Adrenal gland (tissue), 12 donors: ENCODE data around the gene ATF2. TPM values are rescaled to one million over a fixed set of nuclear protein-coding genes. Genes with fewer than 3 reads are reported as not detected.

Experiments
- DNase-seq, 7 donors: peaks; one replicate each; pipeline ENCODE4 v3.0.0-alpha.2; 2019 to 2020
- H3K27ac ChIP-seq, 5 donors: fragments of 200-600 bp; sonication (generic) in 4 of 5; 1 replicate in 3 of 5; 2 replicates in 2 of 5; pipeline versions ENCODE4 v1.5.1 to v1.8.0; 2016 to 2020; ENCODE audit warnings: mild to moderate bottlenecking in 1 of 5
- H3K27me3 ChIP-seq: fragments of 200-600 bp; 2 replicates; pipeline ENCODE4 v1.8.0; 2021
- H3K36me3 ChIP-seq, 2 donors: fragments of 200-600 bp; replicated peaks in 1 of 2; 1 replicate in 1 of 2; 2 replicates in 1 of 2; pipeline versions ENCODE4 v1.5.1 to v1.8.0; 2018 to 2022
- H3K4me1 ChIP-seq, 2 donors: fragments of 200-600 bp; replicated peaks in 1 of 2; 1 replicate in 1 of 2; 2 replicates in 1 of 2; pipeline versions ENCODE4 v1.5.1 to v1.8.0; 2018 to 2021
- H3K4me3 ChIP-seq, 4 donors: fragments of 200-600 bp; sonication (generic) in 3 of 4; one replicate each; pipeline ENCODE4 v1.5.1; 2016 to 2018
- H3K9me3 ChIP-seq, 3 donors: fragments of 200-600 bp; sonication (generic) in 1 of 3; replicated peaks in 1 of 3; 1 replicate in 2 of 3; 2 replicates in 1 of 3; pipeline versions ENCODE4 v1.5.1 to v1.8.0; 2016 to 2021
- POLR2A ChIP-seq, 2 donors: fragments of 450-650 bp; IDR thresholded peaks; one replicate each; pipeline ENCODE4 v1.6.1; 2017; ENCODE audit warnings: antibody characterized with exemption in 2 of 2, mild to moderate bottlenecking in 2 of 2, moderate library complexity in 1 of 2
- WGBS, 4 donors: extraction: QIAGEN DNeasy Blood & Tissue Kit in 2 of 4; methylation state at CpG; one replicate each; pipeline versions ENCODE4 v1.1.5 to v1.1.7; 2013 to 2017; 5-methylcytosine and 5-hydroxymethylcytosine counted together
- intact Hi-C, 2 donors: fragments of 100-400 bp; cut with DNase I; formaldehyde crosslinking; loops; one replicate each; pipeline versions ENCODE4 v1.14.1 to v1.15.0; 2022 to 2023
- polyA plus RNA-seq, 3 donors: library from polyadenylated mRNA; stranded (reverse); fragments of 200-250 nt in 2 of 3; fragments of 350-450 nt in 1 of 3; fragmentation: Illumina TruSeq in 1 of 3; extraction: RNeasy Lipid Tissue Mini Kit (QIAGEN cat#74804) in 1 of 3; gene quantifications; one replicate each; pipeline ENCODE4 v1.2.3, GENCODE V29; 2013 to 2014
- total RNA-seq, 9 donors: library from RNA; depleted of rRNA in 4 of 9; stranded (reverse); fragments of >200 nt in 4 of 9; fragments of 120-200 nt in 1 of 9; fragmentation: NEBNext Ultra II Directional in 1 of 9; extraction: Animal tissue kit (Norgen Biotek cat#: 25700) in 1 of 9; gene quantifications; one replicate each; pipeline versions ENCODE4 v1.1.0 to v1.2.4, GENCODE V29; 2013 to 2023
- TF ChIP-seq, protein P1 (sequence below), 6 experiments: fragments of 450-650 bp in 4 of 6; fragments of 200-600 bp in 2 of 6; sonication (generic) in 1 of 6; IDR thresholded peaks; 1 replicate in 5 of 6; 2 replicates in 1 of 6; pipeline versions ENCODE4 v1.5.1 to v1.8.0; 2016 to 2021; ENCODE audit warnings: antibody characterized with exemption in 6 of 6, mild to moderate bottlenecking in 2 of 6, moderate library complexity in 1 of 6
- donor health status: healthy with polysubstance abuse.
- donor health status: Bipolar disorder and iron deficiency.
- donor health status: DM: yes; HTN: yes; CAD: no.
- donor health status: DM: no; HTN: no; CAD: no.
- donor health status: DM: no; HTN: no; CAD: no.
- donor health status: DM: yes; HTN: yes; CAD: no.

The ATF2 gene
- total and polyA plus RNA-seq, 12 donors = 16.5 to 60.1 (median 51.4) TPM

DNA sequence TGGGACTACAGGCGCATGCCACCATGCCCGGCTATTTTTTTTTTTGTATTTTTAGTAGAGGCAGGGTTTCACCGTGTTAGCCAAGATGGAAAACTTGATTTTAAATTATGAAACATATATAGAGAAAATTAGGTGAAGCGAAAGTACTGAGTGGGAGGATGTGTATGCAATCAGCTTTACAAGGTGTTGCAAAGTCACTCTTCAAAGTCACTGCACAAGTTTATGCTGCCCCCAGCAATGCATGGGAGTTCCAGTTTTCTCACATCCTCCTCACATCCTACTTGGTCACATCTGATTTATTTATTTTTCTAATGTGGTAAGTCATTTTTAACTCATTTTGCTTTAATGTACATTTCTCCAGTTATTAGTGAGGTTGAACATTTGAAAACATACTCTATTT, 113.7 kb downstream of the ATF2 start:
- Histone ChIP-seq H3K9me3 (no peaks in the 10 kb centered on the region), H3K36me3 (no peaks in the 10 kb centered on the region), H3K27ac (no peak overlapping the region), H3K4me3 (no peak overlapping the region), H3K4me1 (no peaks in the 10 kb centered on the region), H3K27me3 (no peaks in the 10 kb centered on the region)
- DNase-seq = no peak
- TF ChIP-seq POLR2A (IDR thresholded peaks at IDR 0.05) = no peak
- TF ChIP-seq, protein P1, sequence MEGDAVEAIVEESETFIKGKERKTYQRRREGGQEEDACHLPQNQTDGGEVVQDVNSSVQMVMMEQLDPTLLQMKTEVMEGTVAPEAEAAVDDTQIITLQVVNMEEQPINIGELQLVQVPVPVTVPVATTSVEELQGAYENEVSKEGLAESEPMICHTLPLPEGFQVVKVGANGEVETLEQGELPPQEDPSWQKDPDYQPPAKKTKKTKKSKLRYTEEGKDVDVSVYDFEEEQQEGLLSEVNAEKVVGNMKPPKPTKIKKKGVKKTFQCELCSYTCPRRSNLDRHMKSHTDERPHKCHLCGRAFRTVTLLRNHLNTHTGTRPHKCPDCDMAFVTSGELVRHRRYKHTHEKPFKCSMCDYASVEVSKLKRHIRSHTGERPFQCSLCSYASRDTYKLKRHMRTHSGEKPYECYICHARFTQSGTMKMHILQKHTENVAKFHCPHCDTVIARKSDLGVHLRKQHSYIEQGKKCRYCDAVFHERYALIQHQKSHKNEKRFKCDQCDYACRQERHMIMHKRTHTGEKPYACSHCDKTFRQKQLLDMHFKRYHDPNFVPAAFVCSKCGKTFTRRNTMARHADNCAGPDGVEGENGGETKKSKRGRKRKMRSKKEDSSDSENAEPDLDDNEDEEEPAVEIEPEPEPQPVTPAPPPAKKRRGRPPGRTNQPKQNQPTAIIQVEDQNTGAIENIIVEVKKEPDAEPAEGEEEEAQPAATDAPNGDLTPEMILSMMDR (IDR thresholded peaks at IDR 0.05) = no peak
- WGBS, 4 donors = 89 to 94% (median 92%) methylated on average over 4 of the region's 4 CpGs
- intact Hi-C loops = no loop called here

DNA sequence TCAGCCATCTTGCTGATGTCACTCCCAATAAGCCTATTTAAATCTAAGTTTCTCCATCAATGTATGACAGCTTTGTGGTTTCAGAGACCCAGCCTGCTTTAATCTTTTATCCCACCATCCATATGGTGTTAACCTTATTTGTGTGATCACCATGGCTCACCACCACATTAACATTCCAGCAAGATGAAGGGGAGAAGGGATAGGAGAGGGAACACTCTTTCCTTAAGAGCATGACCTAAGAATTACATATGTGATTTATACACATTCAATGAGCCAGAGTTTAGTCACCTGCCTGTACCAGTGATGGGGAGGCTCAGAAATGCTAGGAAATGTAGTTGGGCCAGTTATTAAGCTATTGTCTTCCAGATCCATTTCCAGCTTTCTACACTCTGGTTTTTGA, 118.3 kb downstream of the ATF2 start:
- no peak overlapping the region for H3K27ac ChIP-seq
- no peaks in the 10 kb centered on the region for H3K27me3 ChIP-seq
- DNase-seq = no peak
- H3K36me3 ChIP-seq = no peaks in the 10 kb centered on the region
- H3K9me3 ChIP-seq = no peaks in the 10 kb centered on the region
- intact Hi-C loops = no loop called here
- H3K4me3 ChIP-seq = no peak overlapping the region
- TF ChIP-seq POLR2A (IDR thresholded peaks at IDR 0.05) = no peak
- TF ChIP-seq, protein P1 (IDR thresholded peaks at IDR 0.05) = no peak
- no peaks in the 10 kb centered on the region for H3K4me1 ChIP-seq

DNA sequence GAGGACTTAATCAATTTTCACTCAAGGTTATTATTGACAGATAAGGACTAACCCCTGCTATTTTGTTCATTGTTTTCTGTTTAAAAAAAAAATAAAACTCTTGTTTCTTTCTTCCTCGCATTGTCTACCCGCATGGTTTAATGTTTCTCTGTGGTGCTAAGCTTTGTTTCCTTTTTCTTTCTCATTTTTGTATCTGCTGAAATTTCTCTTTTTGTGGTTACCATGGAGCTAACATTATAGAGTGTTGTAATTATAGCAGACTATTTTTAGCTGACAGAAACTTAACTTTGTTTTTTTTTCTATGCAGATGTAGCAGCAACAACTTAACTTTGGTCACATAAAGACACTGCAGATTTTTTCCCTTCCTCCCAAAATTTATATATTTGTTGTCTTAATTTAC, 119.7 kb downstream of the ATF2 start:
- no peaks in the 10 kb centered on the region for H3K9me3 ChIP-seq
- intact Hi-C loops = no loop called here
- TF ChIP-seq, protein P1 (IDR thresholded peaks at IDR 0.05) = no peak
- no peak for DNase-seq
- H3K27me3 ChIP-seq = no peaks in the 10 kb centered on the region
- WGBS, 4 donors = 68 to 79% (median 77%) methylated on average over 2 of the region's 2 CpGs
- no peaks in the 10 kb centered on the region for H3K4me1 ChIP-seq
- H3K36me3 ChIP-seq = no peaks in the 10 kb centered on the region
- no peak overlapping the region for H3K4me3 ChIP-seq
- no peak overlapping the region for H3K27ac ChIP-seq

DNA sequence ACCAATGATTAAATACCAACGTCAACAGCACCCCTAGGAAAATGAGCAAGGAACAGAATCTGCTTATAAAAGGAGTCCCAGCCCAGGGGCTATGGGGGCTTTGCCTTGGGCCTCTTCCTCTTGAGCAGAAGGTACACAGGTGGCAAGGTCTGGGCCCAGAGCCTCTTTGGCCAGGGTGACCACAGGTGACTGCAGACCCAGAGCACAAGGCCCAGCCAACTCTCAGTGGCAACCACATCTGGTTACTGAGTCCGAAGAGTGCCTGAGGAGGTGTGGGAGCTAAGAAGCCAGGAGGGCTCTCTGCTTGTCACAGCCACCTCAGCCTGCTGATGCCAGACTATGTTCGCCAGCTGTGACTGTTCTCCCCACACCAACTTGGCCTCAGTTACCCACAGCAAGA, 128.5 kb downstream of the ATF2 start:
- Histone ChIP-seq H3K4me1 (no peaks in the 10 kb centered on the region), H3K27ac (no peak overlapping the region), H3K36me3 (no peaks in the 10 kb centered on the region), H3K27me3 (no peaks in the 10 kb centered on the region), H3K4me3 (no peak overlapping the region), H3K9me3 (no peaks in the 10 kb centered on the region)
- WGBS, 4 donors = 95 to 100% (median 97%) methylated on average over 2 to 3 of the region's 3 CpGs
- intact Hi-C loops = loop anchor here in 1 of 2 donors (10.0 kb wide), 1 partner anchor 245 kb away; no protein-coding TSS in a partner anchor
- TF ChIP-seq, protein P1 (IDR thresholded peaks at IDR 0.05) = no peak
- TF ChIP-seq POLR2A (IDR thresholded peaks at IDR 0.05) = no peak
- no peak for DNase-seq
